ENCODE results near the gene BCL11A. TPM values are rescaled to one million over a fixed set of nuclear protein-coding genes. Genes with fewer than 3 reads are reported as not detected.

The BCL11A gene
- total RNA-seq, 1 experiment from 2014 or later, result 91.4 TPM

- Histone ChIP-seq H3K14ac (ENCODE audit: insufficient read depth, low read length) (no peak overlapping the region), H3K4me2 (ENCODE audit: insufficient read depth, insufficient read length, low read length) (no peak overlapping the region), H4K8ac (replicated peaks; ENCODE audit: insufficient read length, low read depth, low read length) (no peak overlapping the region), H2BK15ac (ENCODE audit: low read depth, low read length) (no peak overlapping the region), H3K56ac (ENCODE audit: insufficient read length, low read depth, low read length) (no peak overlapping the region), H2AK5ac (ENCODE audit: insufficient read length, low read length) (no peak overlapping the region), H4K91ac (ENCODE audit: insufficient read length, low read depth, low read length) (no peak overlapping the region), H3K4ac (ENCODE audit: low read depth, low read length) (no peak overlapping the region), H3T11ph (ENCODE audit: low read length) (no peak overlapping the region), H3K27me3 (ENCODE audit: insufficient read depth, low read length) (no peaks in the 10 kb centered on the region), H3K79me2 (ENCODE audit: insufficient read depth, low read length) (no peaks in the 10 kb centered on the region), H3K27ac (ENCODE audit: insufficient read length, low read depth, low read length) (no peak overlapping the region), H2AFZ (ENCODE audit: low read length) (no peak overlapping the region), H3K9ac (ENCODE audit: extremely low read depth, insufficient read length, low read length) (no peak overlapping the region), H2BK5ac (ENCODE audit: insufficient read length, low read length) (no peak overlapping the region), H3K9me3 (ENCODE audit: control insufficient read depth, low read depth, low read length) (no peaks in the 10 kb centered on the region), H2BK120ac (ENCODE audit: low read depth, low read length, poor library complexity, severe bottlenecking) (no peak overlapping the region), H4K5ac (ENCODE audit: insufficient read length, low read depth, low read length) (no peak overlapping the region), H3K4me1 (ENCODE audit: insufficient read depth, low read length) (no peaks in the 10 kb centered on the region), H3K23me2 (ENCODE audit: insufficient read length, low read depth, low read length, poor library complexity, severe bottlenecking) (peaks cover 25% of the 10 kb centered on the region), H4K20me1 (ENCODE audit: control insufficient read depth, insufficient read depth, insufficient read length) (no peaks in the 10 kb centered on the region), H3K23ac (ENCODE audit: insufficient read length, low read depth, low read length) (no peak overlapping the region), H3K18ac (ENCODE audit: insufficient read length, low read depth, low read length) (no peak overlapping the region), H2BK20ac (ENCODE audit: low read depth, low read length, poor library complexity, severe bottlenecking) (peak overlapping the region; percentile 60), H2BK12ac (ENCODE audit: insufficient read length, low read depth, low read length) (no peak overlapping the region), H3K79me1 (ENCODE audit: insufficient read depth, low read depth, low read length, poor library complexity, severe bottlenecking) (no peaks in the 10 kb centered on the region)
- H3K36me3 Mint-ChIP-seq (ENCODE audit: insufficient read depth in 1 of 3, low read depth in 3 of 3), result no peaks in the 10 kb centered on the region
- H3K27ac Mint-ChIP-seq, result no peak overlapping the region
- TF ChIP-seq, protein P1, sequence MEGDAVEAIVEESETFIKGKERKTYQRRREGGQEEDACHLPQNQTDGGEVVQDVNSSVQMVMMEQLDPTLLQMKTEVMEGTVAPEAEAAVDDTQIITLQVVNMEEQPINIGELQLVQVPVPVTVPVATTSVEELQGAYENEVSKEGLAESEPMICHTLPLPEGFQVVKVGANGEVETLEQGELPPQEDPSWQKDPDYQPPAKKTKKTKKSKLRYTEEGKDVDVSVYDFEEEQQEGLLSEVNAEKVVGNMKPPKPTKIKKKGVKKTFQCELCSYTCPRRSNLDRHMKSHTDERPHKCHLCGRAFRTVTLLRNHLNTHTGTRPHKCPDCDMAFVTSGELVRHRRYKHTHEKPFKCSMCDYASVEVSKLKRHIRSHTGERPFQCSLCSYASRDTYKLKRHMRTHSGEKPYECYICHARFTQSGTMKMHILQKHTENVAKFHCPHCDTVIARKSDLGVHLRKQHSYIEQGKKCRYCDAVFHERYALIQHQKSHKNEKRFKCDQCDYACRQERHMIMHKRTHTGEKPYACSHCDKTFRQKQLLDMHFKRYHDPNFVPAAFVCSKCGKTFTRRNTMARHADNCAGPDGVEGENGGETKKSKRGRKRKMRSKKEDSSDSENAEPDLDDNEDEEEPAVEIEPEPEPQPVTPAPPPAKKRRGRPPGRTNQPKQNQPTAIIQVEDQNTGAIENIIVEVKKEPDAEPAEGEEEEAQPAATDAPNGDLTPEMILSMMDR (conservative IDR thresholded peaks at IDR 0.05), result no peak
- DNase-seq, result no peak
- no peak overlapping the region for H3K4me3 Mint-ChIP-seq
- WGBS (ENCODE audit: extremely low coverage, insufficient read length, low lambda C conversion rate), result no CpG with 5 or more reads among the region's 1 CpG
- peaks cover 31% of the 10 kb centered on the region for H3K27me3 Mint-ChIP-seq (ENCODE audit: low read depth)
- no peaks in the 10 kb centered on the region for H3K9me3 Mint-ChIP-seq
- H3K4me1 Mint-ChIP-seq, result peaks cover 25% of the 10 kb centered on the region in 2 experiments
Observed at GRCh38 chr2:60559880-60560279, 6.4 kb upstream of the BCL11A start.
